PC-3 (cell line): ENCODE data around the gene RPS19BP1.

Source experiments
- CTCF ChIP-seq: fragments of 300-600 bp; sonication (generic); conservative IDR thresholded peaks from 2 replicates; pipeline ENCODE4 v1.5.1; 2017; ENCODE audit warnings: antibody characterized with exemption, low read depth, mild to moderate bottlenecking, low read length
- EZH2 ChIP-seq: fragments of 300-600 bp; sonication (generic); IDR thresholded peaks from one replicate; pipeline ENCODE4 v1.6.1; 2017; ENCODE audit warnings: antibody characterized with exemption, mild to moderate bottlenecking, low read length; ENCODE audit not compliant: unreplicated experiment

- TF ChIP-seq EZH2 (no peak), CTCF (no peak)
These were observed 5.8 kb downstream of the RPS19BP1 start for GRCh38 chr22:39526736-39527171.
